Endothelial cell of umbilical vein (primary cell): Measurements from ENCODE around the gene RETREG2. TPM values are rescaled to one million over a fixed set of nuclear protein-coding genes. Genes with fewer than 3 reads are reported as not detected.

Source experiments
- BruUV-seq: library from RNA; stranded (reverse); fragments of 400-500 nt; replicated peaks from 2 replicates; lab custom pipeline; 2021; lab: Mats Ljungman, UMichigan
- CTCF ChIA-PET: fragments of 300-600, 350-600 bp; sonication (Branson Sonifier 250); formaldehyde crosslinking; loops from one replicate; lab custom pipeline; 2021; ENCODE audit warnings: antibody characterized with exemption, inconsistent platforms; lab: Charles Lee
- POLR2A ChIA-PET: fragments of 300-600, 350-600 bp; sonication (Branson Sonifier 250); formaldehyde crosslinking; loops from one replicate; lab custom pipeline; 2021; ENCODE audit warnings: antibody characterized with exemption, inconsistent platforms; lab: Charles Lee
- DNase-seq: peaks from one replicate; pipeline ENCODE4 v3.0.0-alpha.2; 2011; ENCODE audit warnings: low read depth, low spot score
- FAIRE-seq: peaks from 2 replicates; lab custom pipeline; 2011; peaks lifted over from hg19 to GRCh38; lab: Jason Lieb, UNC
- H2AFZ ChIP-seq: 2 replicates; pipeline ENCODE4 v1.6.0; 2012; ENCODE audit warnings: low read depth, low read length, control low read depth, inconsistent platforms
- H3K27ac ChIP-seq: 2 replicates; pipeline ENCODE4 v1.5.1; 2011; ENCODE audit warnings: low read depth, mild to moderate bottlenecking, control low read depth, low read length, moderate library complexity; ENCODE audit not compliant: insufficient read depth
- H3K27me3 ChIP-seq, 2 experiments: 2 replicates each; pipeline versions ENCODE4 v1.6.0 to v1.6.1; 2011; ENCODE audit warnings: low read length in 2 of 2, mixed read lengths in 1 of 2; ENCODE audit not compliant: control insufficient read depth in 2 of 2, insufficient read depth in 2 of 2
- H3K36me3 ChIP-seq, 2 experiments: 2 replicates in 1 of 2; 3 replicates in 1 of 2; pipeline ENCODE4 v1.5.1; 2011; ENCODE audit warnings: low read length in 2 of 2, mild to moderate bottlenecking in 1 of 2, moderate library complexity in 1 of 2; ENCODE audit not compliant: control insufficient read depth in 2 of 2, insufficient read depth in 2 of 2; ENCODE audit errors: extremely low read depth in 1 of 2
- H3K4me1 ChIP-seq: 3 replicates; pipeline ENCODE4 v1.5.1; 2011; ENCODE audit warnings: mild to moderate bottlenecking, low read length; ENCODE audit not compliant: control insufficient read depth, insufficient read depth; ENCODE audit errors: extremely low read depth
- H3K4me2 ChIP-seq: 2 replicates; pipeline ENCODE4 v1.6.1; 2011; ENCODE audit warnings: low read length, control low read depth, mixed read lengths; ENCODE audit not compliant: insufficient read depth
- H3K4me3 ChIP-seq, 3 experiments: fragments of 200-600 bp in 1 of 3; sonication (generic), shearing (Covaris generic) in 1 of 3; replicated peaks in 1 of 3; 2 replicates each; pipeline ENCODE4 v1.5.1; 2011 to 2016; ENCODE audit warnings: control low read depth in 3 of 3, low read length in 3 of 3, mild to moderate bottlenecking in 2 of 3, inconsistent platforms in 1 of 3, low read depth in 1 of 3, moderate library complexity in 1 of 3; ENCODE audit not compliant: insufficient read depth in 1 of 3
- H3K79me2 ChIP-seq: 2 replicates; pipeline ENCODE4 v1.6.0; 2012; ENCODE audit warnings: low read length, inconsistent platforms; ENCODE audit not compliant: control insufficient read depth, insufficient read depth
- H3K9ac ChIP-seq: replicated peaks from 2 replicates; pipeline ENCODE3; 2011; ENCODE audit warnings: low read length, control low read depth; ENCODE audit not compliant: insufficient read depth; ENCODE audit errors: extremely low read depth
- H3K9me1 ChIP-seq: replicated peaks from 3 replicates; pipeline ENCODE4 v1.6.0; 2011; ENCODE audit warnings: mild to moderate bottlenecking, low read length; ENCODE audit not compliant: control insufficient read depth, insufficient read depth; ENCODE audit errors: extremely low read depth
- H3K9me3 ChIP-seq: replicated peaks from 2 replicates; pipeline ENCODE4 v1.5.1; 2012; ENCODE audit warnings: low read length, inconsistent platforms; ENCODE audit not compliant: control insufficient read depth, insufficient read depth
- H4K20me1 ChIP-seq: replicated peaks from 2 replicates; pipeline ENCODE3; 2011; ENCODE audit warnings: mild to moderate bottlenecking, low read length; ENCODE audit not compliant: control insufficient read depth, insufficient read depth; ENCODE audit errors: extremely low read depth
- EZH2 ChIP-seq: IDR thresholded peaks from 2 replicates; pipeline ENCODE4 v1.6.1; 2012; ENCODE audit warnings: borderline replicate concordance, low read depth, mild to moderate bottlenecking, moderate library complexity, low read length, inconsistent platforms; ENCODE audit not compliant: severe bottlenecking
- FOS ChIP-seq: IDR thresholded peaks from 2 replicates; pipeline ENCODE4 v1.6.1; 2011; ENCODE audit warnings: mild to moderate bottlenecking, low read length, moderate library complexity, borderline replicate concordance; ENCODE audit not compliant: insufficient read depth
- GATA2 ChIP-seq: IDR thresholded peaks from 2 replicates; pipeline ENCODE4 v1.7.0; 2011; ENCODE audit warnings: low read depth, mild to moderate bottlenecking, moderate library complexity, mixed read lengths, low read length; ENCODE audit not compliant: insufficient read length, insufficient read depth
- MYC ChIP-seq: IDR thresholded peaks from one replicate; pipeline ENCODE4 v1.6.1; 2011; ENCODE audit warnings: mild to moderate bottlenecking, low read depth, low read length
- POLR2A ChIP-seq: IDR thresholded peaks from 2 replicates; pipeline ENCODE4 v1.6.1; 2012; ENCODE audit warnings: low read depth, mild to moderate bottlenecking, control low read depth, low read length
- POLR2AphosphoS5 ChIP-seq: IDR thresholded peaks from 2 replicates; pipeline ENCODE4 v1.6.1; 2012; ENCODE audit warnings: low read depth, mild to moderate bottlenecking, control low read depth, low read length, moderate library complexity; ENCODE audit not compliant: insufficient read depth
- dilution Hi-C: fragments of 300-500 bp; cut with MboI; formaldehyde crosslinking; loops from one replicate; pipeline ENCODE4 v1.15.0; 2019; ENCODE audit warnings: low sequenced_read_pairs; ENCODE audit not compliant: extremely low pct_ligation_motif_present
- intact Hi-C: fragments of 100-400 bp; cut with micrococcal nuclease; formaldehyde crosslinking; loops from one replicate; pipeline ENCODE4 v1.10.0; 2022
- polyA plus RNA-seq, 4 experiments: library from polyadenylated mRNA; depleted of rRNA in 3 of 4; stranded (reverse) in 3 of 4; unstranded in 1 of 4; fragments of >200 nt; gene quantifications; 2 replicates each; pipeline versions ENCODE4 v1.2.1 to v1.2.3, GENCODE V29; 2011 to 2012; ENCODE audit warnings: missing spikeins in 1 of 4
- total RNA-seq: library from RNA; stranded (reverse); gene quantifications from 2 replicates; pipeline ENCODE4 v1.2.3, GENCODE V29; 2021
- TF ChIP-seq, protein P1 (sequence below): IDR thresholded peaks from 2 replicates; pipeline ENCODE4 v1.6.1; 2011; ENCODE audit not compliant: insufficient read depth, insufficient read length
- TF ChIP-seq, protein P2 (sequence below), 2 donors: IDR thresholded peaks; 1 replicate in 1 of 2; 2 replicates in 1 of 2; pipeline ENCODE4 v1.5.1; 2011; ENCODE audit warnings: low read length in 2 of 2, mild to moderate bottlenecking in 2 of 2, moderate library complexity in 2 of 2, control low read depth in 1 of 2, inconsistent platforms in 1 of 2, low read depth in 1 of 2; ENCODE audit not compliant: insufficient read depth in 1 of 2; ENCODE audit errors: extremely low read depth in 1 of 2

Gene RETREG2
- total and polyA plus RNA-seq, 2 donors (not counting 3 experiments of a cell fraction or from before 2014, with no cell fraction given) = 59.5 to 76.1 TPM

DNA sequence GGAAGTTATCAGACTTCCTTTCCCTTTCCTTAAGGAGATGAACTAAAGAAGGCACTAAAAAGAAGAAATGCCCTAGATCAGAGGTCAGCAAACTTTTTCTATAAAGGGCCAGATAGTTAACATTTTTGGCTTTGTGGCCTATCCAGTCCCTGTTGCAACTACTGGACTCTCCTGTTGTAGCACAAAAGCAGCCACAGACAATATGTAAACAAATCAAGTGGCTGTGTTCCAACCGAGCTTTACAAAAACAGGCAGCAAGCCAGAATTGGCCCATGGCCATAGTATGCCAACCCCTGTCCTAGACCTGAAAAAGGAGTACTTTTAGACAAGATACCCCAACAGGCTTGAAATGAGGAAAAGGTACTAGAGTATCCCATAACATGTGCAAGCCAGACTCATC is 28.4 kb upstream of the RETREG2 start:
- POLR2A ChIA-PET = no interaction called here
- intact Hi-C loops = loop anchor here (10.0 kb wide), 1 partner anchor 275 kb away; no protein-coding TSS in a partner anchor

More for the DNA sequence above, 28.4 kb upstream of the RETREG2 start:
- Histone ChIP-seq H3K27me3 (no peaks in the 10 kb centered on the region), H3K4me3 (no peak overlapping the region), H2AFZ (no peak overlapping the region), H3K4me1 (no peaks in the 10 kb centered on the region), H4K20me1 (no peaks in the 10 kb centered on the region), H3K4me2 (no peak overlapping the region), H3K9ac (no peak overlapping the region), H3K9me1 (no peaks in the 10 kb centered on the region), H3K9me3 (no peaks in the 10 kb centered on the region), H3K36me3 (peaks cover 0 to 4% of the 10 kb centered on the region in 2 experiments), H3K27ac (no peak overlapping the region), H3K79me2 (no peaks in the 10 kb centered on the region)
- dilution Hi-C loops = no loop called here
- TF ChIP-seq EZH2 (no peak), POLR2A (no peak), FOS (no peak), MYC (no peak), POLR2AphosphoS5 (no peak), GATA2 (no peak)
- TF ChIP-seq, protein P1, sequence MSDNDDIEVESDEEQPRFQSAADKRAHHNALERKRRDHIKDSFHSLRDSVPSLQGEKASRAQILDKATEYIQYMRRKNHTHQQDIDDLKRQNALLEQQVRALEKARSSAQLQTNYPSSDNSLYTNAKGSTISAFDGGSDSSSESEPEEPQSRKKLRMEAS = no peak
- TF ChIP-seq, protein P2, sequence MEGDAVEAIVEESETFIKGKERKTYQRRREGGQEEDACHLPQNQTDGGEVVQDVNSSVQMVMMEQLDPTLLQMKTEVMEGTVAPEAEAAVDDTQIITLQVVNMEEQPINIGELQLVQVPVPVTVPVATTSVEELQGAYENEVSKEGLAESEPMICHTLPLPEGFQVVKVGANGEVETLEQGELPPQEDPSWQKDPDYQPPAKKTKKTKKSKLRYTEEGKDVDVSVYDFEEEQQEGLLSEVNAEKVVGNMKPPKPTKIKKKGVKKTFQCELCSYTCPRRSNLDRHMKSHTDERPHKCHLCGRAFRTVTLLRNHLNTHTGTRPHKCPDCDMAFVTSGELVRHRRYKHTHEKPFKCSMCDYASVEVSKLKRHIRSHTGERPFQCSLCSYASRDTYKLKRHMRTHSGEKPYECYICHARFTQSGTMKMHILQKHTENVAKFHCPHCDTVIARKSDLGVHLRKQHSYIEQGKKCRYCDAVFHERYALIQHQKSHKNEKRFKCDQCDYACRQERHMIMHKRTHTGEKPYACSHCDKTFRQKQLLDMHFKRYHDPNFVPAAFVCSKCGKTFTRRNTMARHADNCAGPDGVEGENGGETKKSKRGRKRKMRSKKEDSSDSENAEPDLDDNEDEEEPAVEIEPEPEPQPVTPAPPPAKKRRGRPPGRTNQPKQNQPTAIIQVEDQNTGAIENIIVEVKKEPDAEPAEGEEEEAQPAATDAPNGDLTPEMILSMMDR (IDR thresholded peaks at IDR 0.05; ENCODE audit: extremely low read depth in 1 of 2, insufficient read depth in 1 of 2, low read depth in 1 of 2, low read length in 2 of 2) = no peak
- FAIRE-seq (peak; percentile 46), DNase-seq (peak; percentile 59)
- no TSS peak for BruUV-seq
- CTCF ChIA-PET = interaction anchor here (1.0 to 12.9 kb wide), 7 partner anchors 11 to 170 kb away, joined by 3 to 418 read pairs (median 6); no protein-coding TSS in a partner anchor
